VCaP (cell line): ENCODE results near the gene TNIK.

Experiments
- H3K27ac ChIP-seq: fragments of 450-650 bp; 2 replicates; pipeline ENCODE4 v1.5.1; 2017
- TF ChIP-seq, protein P1 (sequence below): fragments of 450-650 bp; conservative IDR thresholded peaks from 2 replicates; pipeline ENCODE4 v1.5.1; 2017; ENCODE audit warnings: mild to moderate bottlenecking, moderate library complexity

TNIK gene

DNA sequence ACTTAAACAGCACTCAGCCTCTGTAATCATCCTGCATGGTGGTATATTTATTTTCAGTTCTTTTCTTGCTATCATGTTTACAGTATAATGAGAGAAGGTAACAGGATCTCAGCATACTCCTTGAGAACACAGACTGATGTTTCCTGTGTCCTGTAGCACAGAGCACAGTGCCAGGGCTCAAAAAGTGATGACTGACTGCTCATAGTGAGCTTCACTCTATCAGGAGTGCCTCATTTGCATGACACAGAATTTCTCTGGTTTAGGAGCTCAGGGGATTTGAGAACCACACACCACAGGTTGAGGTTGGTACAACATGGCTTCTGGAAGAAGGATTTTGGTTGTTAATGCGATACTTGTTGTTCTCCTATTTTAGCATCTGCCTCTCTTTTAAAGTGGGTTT lies 365.1 kb downstream of the TNIK start:
- TF ChIP-seq, protein P1, sequence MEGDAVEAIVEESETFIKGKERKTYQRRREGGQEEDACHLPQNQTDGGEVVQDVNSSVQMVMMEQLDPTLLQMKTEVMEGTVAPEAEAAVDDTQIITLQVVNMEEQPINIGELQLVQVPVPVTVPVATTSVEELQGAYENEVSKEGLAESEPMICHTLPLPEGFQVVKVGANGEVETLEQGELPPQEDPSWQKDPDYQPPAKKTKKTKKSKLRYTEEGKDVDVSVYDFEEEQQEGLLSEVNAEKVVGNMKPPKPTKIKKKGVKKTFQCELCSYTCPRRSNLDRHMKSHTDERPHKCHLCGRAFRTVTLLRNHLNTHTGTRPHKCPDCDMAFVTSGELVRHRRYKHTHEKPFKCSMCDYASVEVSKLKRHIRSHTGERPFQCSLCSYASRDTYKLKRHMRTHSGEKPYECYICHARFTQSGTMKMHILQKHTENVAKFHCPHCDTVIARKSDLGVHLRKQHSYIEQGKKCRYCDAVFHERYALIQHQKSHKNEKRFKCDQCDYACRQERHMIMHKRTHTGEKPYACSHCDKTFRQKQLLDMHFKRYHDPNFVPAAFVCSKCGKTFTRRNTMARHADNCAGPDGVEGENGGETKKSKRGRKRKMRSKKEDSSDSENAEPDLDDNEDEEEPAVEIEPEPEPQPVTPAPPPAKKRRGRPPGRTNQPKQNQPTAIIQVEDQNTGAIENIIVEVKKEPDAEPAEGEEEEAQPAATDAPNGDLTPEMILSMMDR = no peak
- no peak overlapping the region for H3K27ac ChIP-seq

DNA sequence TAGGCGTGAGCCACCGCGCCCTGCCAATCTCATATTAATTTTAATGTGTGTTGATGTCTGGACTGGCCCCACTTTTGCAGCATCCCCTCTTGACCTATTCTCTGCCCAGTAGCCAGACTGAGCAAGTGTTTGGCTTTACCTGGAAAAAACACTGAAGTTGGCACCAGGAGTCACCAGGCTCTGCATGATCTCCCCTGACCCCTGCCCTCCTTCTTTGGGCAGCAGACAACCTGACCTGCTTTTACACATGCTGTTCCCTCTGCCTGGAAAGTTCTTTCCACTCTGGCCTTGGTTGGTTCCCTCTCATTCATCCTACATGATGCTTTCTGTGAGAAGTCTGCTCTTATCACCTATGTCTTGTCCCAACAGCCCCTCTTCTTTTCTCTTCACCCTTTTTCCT lies 365.8 kb downstream of the TNIK start:
- TF ChIP-seq, protein P1 = no peak
- H3K27ac ChIP-seq = no peak overlapping the region

DNA sequence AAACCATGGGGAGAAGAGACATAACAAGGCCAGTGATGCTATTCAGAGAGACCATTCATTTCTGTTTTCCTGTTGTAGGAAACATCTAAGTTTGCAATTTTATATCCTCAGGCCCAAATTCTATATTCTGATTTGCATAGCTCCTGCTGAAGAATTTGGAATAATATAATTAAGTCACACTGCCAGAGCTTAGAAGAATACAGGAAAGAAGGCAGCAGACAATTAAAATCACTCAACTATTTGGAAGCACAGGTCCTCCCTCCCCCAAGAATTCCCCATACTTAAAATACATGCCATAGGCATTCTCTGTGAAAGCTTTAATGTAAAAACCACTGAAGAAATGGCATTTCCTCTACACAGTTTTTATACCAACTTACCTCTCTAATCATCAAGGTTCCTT lies 366.7 kb downstream of the TNIK start:
- H3K27ac ChIP-seq = no peak overlapping the region
- TF ChIP-seq, protein P1 = no peak

DNA sequence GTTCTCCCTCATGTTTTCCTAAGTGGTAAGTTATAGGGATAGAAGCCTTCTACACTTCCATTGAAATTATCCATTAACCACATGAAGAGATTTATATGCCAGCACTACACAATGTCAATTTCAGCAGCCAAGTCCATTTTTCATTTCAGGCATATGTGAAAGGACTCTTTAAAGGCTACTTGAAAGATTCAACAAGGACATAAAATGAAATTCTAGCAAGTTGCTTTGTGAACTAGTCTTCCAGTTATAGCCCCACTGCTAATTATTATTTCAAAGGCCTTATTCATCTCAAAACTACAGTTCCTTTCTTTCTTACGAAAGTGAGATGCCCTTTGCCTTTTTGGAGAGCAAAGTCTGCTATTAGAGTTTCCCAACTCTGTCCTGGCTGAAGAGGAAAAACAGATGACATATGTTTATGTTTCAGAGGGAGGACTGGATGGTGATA lies 367.7 kb downstream of the TNIK start:
- TF ChIP-seq, protein P1 = no peak
- H3K27ac ChIP-seq = no peak overlapping the region

DNA sequence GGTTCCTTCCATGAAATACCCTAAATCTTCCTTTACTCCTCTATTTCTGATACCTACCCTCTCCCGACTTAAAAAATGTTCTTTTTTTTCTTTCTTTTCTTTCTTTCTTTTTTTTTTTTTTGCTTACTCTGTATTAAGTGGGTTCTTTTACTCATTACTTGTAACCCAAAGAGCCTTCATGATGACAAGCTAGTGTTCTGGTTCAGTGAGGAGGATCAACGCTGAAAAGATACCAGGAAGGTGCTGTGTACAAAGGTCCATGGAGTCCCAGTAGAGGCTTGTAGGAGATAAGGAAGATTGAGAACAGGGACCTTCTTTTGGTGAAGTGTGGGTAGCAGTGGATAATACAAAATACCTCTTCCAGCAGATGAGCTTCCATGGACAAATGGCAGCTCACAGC lies 369.9 kb downstream of the TNIK start:
- H3K27ac ChIP-seq = no peak overlapping the region
- TF ChIP-seq, protein P1 = no peak

DNA sequence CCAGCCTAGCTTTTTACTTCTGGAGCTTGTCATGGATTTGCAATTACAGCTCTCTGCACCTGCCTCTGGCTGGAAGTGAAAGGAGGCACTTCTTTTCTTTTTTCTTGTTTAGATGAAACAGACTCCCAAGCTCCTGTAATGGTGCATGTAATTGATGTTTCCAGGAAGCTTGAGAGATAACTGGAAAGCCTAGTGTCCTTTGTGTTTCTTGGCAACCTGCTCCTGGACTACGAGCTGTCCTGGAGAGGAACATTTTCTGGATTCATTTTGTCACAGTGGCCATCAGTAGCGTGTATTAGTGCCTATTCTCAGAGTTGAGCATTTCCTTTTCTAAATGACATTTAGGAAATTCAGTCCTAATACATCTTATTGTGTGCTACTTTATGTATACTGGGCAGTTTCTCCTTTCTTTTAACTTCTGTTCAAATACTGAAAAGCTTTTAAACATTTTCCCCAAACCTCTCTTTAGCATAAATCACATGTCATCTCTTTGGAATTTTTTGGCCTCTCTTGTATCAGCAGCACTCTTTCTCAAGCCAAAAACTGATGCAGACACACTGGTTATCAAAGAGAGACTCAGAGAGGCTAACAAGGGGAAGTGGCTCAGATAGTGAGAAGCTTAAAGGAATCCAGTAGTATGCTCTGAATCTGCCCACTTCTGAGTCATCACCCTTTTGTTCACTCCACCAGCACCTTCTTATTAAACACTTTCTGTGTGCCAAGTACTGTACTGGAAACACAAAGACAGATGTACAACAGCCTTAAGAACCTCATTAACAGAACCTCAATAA lies 371.0 kb downstream of the TNIK start:
- no peak overlapping the region for H3K27ac ChIP-seq
- TF ChIP-seq, protein P1 = no peak

DNA sequence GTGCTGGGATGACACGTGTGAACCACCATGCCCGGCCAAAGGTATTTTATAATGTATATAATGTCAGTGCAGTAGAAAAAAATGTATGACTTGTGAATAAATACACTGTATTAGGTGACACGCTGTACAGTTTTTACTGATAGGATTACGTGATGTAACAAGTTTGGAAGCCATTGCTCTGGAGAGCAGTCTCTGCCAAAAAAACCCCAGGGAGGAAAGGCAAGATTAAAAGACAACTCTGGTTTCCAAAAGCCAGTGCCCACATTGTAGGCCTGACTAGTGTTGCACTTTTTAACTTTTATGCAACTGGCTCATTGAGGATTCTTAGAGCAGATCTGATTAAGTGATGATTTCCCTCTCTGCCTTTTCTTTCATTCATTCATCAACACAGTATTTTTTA lies 371.7 kb downstream of the TNIK start:
- H3K27ac ChIP-seq = no peak overlapping the region
- TF ChIP-seq, protein P1 = no peak
